GM15510 (cell line): ENCODE data around the gene CORO2B.

ENCODE experiments used
- POLR2A ChIP-seq: IDR thresholded peaks from 3 replicates; pipeline ENCODE4 v1.6.1; 2011; ENCODE audit warnings: borderline replicate concordance; ENCODE audit not compliant: insufficient read length; ENCODE audit errors: extremely low read depth

CORO2B gene

GRCh38 chr15:68627995-68628394 lies 49.2 kb downstream of the CORO2B start:
- no peak for TF ChIP-seq POLR2A

GRCh38 chr15:68629519-68630210 lies 50.9 kb downstream of the CORO2B start:
- no peak for TF ChIP-seq POLR2A

GRCh38 chr15:68630211-68630555 lies 51.4 kb downstream of the CORO2B start:
- TF ChIP-seq POLR2A: no peak

- no peak for TF ChIP-seq POLR2A
These were observed 52.0 kb downstream of the CORO2B start for GRCh38 chr15:68630836-68631235.

- no peak for TF ChIP-seq POLR2A
These were observed 52.8 kb downstream of the CORO2B start for GRCh38 chr15:68631601-68632051.

GRCh38 chr15:68632101-68632500 lies 53.3 kb downstream of the CORO2B start:
- TF ChIP-seq POLR2A: no peak

GRCh38 chr15:68633231-68634121 lies 54.7 kb downstream of the CORO2B start:
- TF ChIP-seq POLR2A: no peak

- no peak for TF ChIP-seq POLR2A
These were observed 55.3 kb downstream of the CORO2B start for GRCh38 chr15:68634122-68634482.

- TF ChIP-seq POLR2A: no peak
These were observed 55.7 kb downstream of the CORO2B start for GRCh38 chr15:68634531-68634930.

- TF ChIP-seq POLR2A: no peak
These were observed 56.3 kb downstream of the CORO2B start for GRCh38 chr15:68635141-68635540.

- TF ChIP-seq POLR2A: no peak
These were observed 57.5 kb downstream of the CORO2B start for GRCh38 chr15:68636256-68636655.

- no peak for TF ChIP-seq POLR2A
These were observed 59.1 kb downstream of the CORO2B start for GRCh38 chr15:68637767-68638404.

GRCh38 chr15:68638953-68639515 lies 60.2 kb downstream of the CORO2B start:
- TF ChIP-seq POLR2A: no peak

GRCh38 chr15:68639926-68640600 lies 61.3 kb downstream of the CORO2B start:
- TF ChIP-seq POLR2A: no peak
